Hepatic stellate cell (primary cell): ENCODE results near the gene DMD.

Source experiments
- DNase-seq: peaks from one replicate; pipeline ENCODE4 v3.0.0; 2011; ENCODE audit warnings: low spot score

Gene DMD

DNA sequence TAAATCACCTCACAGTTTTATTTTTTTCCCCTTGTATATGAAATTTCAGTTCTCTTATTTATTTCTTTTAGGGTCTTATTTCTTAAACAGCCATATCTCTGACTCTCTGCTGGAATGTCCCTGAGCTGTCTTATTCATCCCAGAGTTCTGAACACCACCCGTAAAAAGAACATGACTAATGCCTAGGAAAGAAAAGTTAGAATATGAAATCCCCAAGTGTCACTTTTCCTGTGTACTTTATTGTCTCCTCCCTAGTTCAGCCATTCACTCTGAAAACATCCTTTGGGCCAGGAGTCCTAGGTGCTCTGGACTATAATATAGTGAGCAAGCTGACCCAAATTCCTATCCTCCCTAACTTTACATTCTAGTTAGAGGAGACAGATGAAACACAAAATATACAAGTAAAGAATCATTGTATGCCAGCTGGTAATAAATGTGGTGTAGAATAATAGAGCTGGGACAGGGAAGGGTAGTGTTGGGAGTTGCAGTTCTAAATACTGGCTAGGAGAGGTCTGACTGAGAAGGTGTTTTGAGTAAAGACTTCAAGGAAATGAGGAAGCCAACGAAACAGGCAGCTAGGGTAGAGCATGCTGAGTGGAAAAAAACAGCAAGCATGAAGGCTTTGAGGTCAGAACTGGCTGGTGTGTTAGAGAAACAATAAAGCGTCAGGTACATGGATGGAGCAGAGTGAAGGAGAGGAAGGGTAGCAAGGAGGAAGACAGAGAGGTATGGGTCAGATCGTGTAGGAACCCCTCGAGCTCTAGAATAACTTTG lies 2098.9 kb downstream of the DMD start:
- no peak for DNase-seq

DNA sequence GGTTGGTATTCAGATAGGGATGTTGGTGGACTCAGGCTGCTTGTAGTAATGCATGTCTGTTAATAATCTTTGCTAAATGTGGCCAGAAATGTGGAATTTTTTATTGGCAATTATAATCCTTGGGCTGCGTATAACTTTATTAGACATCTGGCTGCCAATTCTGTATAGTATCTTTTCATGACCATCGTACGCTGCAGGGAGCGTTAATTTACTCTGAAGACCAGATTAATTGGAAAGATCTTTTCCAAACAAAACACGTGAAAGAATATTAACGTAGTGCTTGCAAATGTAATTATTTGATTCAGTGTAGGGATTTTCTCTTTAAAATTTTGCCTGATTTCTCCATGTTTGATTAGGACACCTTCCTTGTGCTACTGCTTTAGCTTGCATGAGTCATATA lies 2100.7 kb downstream of the DMD start:
- no peak for DNase-seq

DNA sequence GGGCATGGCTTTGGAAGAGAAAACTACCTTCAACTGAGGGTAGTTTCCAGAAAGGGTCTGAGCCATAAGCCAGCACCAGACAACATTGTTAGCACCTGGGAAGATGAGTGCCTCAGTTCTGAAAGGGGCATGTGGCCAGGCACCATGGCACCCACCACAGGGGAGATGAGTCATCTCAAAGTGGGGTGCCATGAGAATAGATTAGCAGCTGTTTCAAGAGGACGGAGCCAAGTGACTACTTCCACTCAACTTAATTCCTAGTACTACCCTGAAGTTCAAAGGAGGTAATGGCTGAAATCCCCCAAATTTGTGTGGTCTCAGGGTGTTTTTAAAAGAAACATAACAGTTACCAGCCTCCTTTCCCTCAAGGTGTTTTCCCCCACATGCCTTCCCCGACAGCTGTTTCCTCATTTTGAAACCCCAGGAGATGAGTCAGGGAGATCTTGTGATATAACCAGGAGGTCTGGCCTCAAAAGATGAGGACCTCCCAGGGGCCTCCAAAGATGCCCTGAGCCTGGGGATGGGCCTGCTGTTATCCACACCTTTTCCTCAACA lies 2111.7 kb downstream of the DMD start:
- no peak for DNase-seq

DNA sequence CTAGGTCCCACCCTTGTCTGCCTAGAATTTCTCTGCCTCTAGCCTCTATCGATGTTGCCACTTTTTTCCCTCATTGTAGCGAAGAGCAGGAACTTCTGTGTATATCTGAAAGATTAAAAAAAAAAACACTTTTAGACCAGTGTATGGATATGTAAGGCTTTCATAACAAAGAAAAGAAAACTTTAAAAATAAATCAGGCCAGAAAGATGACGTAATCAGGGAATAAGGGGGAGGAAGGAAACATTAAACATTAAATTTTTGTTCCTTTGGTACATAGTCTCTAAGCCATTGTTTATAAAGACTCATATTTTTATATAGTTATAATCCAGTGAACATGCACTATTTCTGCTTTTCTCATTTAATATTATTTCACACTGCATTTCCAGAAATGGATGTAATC lies 2113.3 kb downstream of the DMD start:
- no peak for DNase-seq

DNA sequence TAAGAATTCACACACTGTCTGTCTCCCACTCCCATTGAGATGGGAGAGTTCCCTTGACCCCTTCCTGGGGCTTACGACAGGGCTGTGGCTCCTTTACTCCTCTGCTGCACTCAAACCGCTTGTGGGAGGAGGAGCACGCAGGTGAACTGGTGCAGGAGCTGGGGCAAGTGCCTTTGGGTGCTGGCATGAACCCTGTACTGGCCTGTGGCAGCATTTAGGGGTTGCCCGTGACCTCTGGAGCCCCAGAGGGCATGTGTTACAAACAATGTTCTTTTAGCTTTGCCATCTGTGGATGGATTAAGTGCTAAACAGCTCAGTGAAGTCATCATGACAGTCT lies 2117.7 kb downstream of the DMD start:
- DNase-seq, result no peak

DNA sequence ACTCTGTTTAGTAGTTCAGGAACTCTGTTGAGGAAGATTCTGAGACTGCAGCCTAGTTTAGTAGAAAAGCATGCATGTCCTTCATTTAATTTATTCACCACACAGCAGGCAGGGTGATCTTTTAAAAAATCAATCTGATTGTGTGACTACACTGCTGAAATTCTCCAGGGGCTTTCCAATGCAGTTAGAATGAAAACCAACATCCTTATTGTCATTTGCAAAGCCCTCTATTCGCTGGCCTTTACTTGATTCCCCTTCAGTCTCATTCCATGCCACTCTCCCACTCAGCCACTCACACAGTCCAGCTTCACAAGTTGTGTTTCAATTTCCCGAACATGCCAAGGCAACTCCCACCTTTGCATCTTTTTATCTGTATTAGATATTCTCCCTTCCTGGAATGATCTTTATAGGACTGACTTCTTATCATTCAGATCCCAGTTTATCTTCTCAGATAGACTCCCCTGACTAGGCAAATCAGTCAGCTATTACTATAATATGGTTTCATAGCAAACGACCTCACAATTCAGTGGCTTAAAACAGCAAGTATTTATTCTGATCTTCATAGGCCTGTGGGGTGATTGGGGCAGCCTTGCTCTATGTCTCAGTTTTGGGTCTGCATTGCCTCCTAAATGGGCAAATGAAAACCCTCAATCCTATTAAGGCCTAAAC lies 2118.2 kb downstream of the DMD start:
- DNase-seq, result no peak

DNA sequence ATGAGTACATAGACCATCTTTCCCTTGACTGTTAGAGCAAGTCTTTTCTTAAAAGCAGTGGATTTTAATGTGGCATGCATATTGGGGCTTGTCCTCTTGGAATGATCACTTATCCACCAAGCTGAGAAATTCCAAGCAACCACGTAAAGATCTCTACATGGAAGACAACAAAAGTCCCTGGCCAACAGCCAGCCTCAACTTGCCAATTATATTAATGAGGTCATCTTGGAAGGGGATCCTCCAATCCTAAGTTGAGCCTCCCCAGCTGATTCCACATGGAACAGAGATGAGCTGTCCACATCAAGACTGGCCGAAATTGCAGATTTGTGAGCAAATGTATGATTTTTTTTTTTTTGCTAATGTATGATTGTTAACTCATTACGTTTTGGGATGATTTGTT lies 2118.9 kb downstream of the DMD start:
- DNase-seq, result no peak

DNA sequence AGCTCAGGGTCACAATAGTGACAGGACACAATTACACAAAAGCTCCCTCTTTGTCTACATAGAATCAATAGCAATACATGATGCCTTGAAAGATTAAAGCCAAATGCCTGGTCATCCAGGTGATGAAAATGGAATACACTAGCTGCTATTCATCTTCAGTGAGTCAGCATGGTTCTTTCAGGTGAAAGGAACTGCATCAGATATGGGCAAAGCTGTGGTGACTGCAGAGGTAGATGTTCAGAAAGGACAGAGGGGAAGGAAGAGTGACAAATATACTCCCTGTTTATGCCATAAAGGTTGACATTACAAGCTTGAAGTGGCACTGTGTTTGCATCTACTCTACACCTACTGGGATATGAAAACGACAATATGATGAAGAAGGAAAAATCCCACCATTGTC lies 2119.5 kb downstream of the DMD start:
- no peak for DNase-seq

DNA sequence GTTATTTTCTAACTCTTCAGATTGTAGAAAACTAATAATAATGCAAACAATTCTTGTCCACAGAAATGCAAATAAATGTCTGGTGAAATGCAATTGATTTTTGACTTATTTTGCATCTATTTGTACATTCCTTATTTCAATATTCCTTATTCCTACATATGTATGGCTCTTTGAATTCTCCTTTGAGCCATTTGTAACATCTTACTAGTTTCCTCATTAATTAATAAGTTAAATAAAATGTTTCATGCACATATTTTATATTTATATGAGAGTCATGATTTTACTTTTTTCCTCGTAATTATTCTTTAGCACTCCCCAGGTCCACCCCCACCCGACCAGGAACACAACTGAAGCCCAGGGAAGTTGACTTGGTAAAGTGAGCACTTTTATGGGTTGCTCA lies 2136.8 kb downstream of the DMD start:
- no peak for DNase-seq

DNA sequence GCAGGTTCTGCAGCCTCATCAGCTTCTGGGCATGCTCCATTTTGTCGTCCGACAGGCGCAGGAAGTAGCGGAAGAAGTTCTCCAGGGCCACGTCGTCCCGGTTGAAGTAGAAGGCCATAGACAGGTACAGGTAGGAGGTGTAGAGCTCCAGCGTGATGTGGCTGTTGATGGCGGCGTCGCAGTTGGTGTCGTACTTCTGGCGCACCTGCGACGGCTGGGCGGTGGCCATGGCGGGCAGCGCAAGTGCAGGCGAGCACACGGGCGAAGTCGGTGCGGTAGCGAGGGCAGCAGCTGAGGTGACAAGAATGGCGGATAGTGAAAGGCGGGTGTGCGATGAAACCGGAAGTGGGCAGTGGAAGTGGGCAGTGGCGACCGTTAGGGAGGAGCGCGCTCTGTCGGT lies 2139.6 kb downstream of the DMD start, which contains the start of gene FTHL17:
Gene FTHL17 (minus strand): TSS at position 317 of the 400 bp plus-strand sequence. CDS start 88 bp downstream, at position 229.
- DNase-seq, result no peak

DNA sequence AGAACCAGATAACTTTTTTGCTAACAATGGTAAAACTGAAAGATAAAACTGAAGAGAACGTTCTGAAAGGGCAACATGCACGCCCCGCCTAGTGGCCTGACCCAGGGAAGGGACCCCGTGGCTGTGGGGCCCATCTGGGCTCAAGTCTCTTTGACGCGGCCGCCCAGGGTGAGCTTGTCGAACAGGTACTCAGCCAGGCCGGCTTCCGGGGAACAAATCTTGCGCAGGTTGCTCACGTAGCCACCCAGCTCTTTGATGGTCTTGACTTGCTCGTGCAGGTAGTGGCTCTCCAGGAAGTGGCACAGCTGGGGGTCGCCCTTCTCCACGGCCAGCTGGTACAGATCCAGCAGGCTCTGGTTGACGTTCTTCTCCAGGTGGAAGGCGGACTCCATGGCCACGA lies 2140.1 kb downstream of the DMD start:
- DNase-seq, result no peak

DNA sequence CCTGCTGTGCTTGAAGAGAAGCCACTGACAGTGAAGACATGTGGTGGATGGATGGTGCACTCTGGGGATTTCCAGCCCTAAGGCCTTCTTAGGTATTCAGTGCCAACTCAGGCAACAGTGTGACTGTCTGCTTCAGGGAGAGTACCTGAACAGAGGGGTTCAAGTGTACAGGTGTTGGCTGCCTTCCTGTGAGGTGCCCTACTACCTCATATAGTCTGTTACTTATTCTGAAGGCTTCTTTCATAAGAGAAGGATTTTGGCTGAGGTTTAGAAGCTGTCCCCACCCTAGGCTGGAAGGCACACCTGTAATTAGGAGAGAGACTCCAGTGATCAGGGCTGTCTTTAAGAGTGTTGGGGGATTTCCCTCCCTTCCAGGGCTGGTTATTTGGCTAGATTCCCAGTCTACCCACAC lies 2141.3 kb downstream of the DMD start:
- no peak for DNase-seq
